GM12864 (cell line): Measurements from ENCODE around the gene MYD88.

Experiments used
- DNase-seq: peaks from one replicate; pipeline ENCODE4 v3.0.0-alpha.2; 2011; ENCODE audit warnings: low read depth
- H3K4me3 ChIP-seq: 2 replicates; pipeline ENCODE4 v1.5.1; 2011; ENCODE audit warnings: mild to moderate bottlenecking, low read depth, low read length, control low read depth
- CTCF ChIP-seq: IDR thresholded peaks from 2 replicates; pipeline ENCODE4 v1.5.1; 2011; ENCODE audit warnings: low read depth, mild to moderate bottlenecking, moderate library complexity, low read length, control low read depth, inconsistent platforms; ENCODE audit errors: missing control alignments

MYD88 gene

GRCh38 chr3:38108649-38109579 lies 29.5 kb upstream of the MYD88 start:
- no peak overlapping the region for H3K4me3 ChIP-seq
- TF ChIP-seq CTCF, result no peak
- no peak for DNase-seq

- DNase-seq, result no peak
- no peak overlapping the region for H3K4me3 ChIP-seq
- TF ChIP-seq CTCF, result no peak
Measured at GRCh38 chr3:38109580-38110313, 28.7 kb upstream of the MYD88 start.

GRCh38 chr3:38110314-38111050 lies 28.0 kb upstream of the MYD88 start:
- H3K4me3 ChIP-seq, result no peak overlapping the region
- no peak for DNase-seq
- no peak for TF ChIP-seq CTCF

- no peak overlapping the region for H3K4me3 ChIP-seq
- no peak for TF ChIP-seq CTCF
- DNase-seq, result no peak
Measured at GRCh38 chr3:38111201-38111600, 27.3 kb upstream of the MYD88 start.

- no peak for DNase-seq
- no peak overlapping the region for H3K4me3 ChIP-seq
- no peak for TF ChIP-seq CTCF
Measured at GRCh38 chr3:38111696-38112377, 26.6 kb upstream of the MYD88 start.

GRCh38 chr3:38112378-38112761 lies 26.1 kb upstream of the MYD88 start:
- no peak overlapping the region for H3K4me3 ChIP-seq
- no peak for TF ChIP-seq CTCF
- no peak for DNase-seq
